Skin of body (tissue), 2 donors: Measurements from ENCODE around the gene CHD2. TPM values are rescaled to one million over a fixed set of nuclear protein-coding genes. Genes with fewer than 3 reads are reported as not detected.
"Not testable (repeated sequence)": the region's sequence is repeated elsewhere in the genome, so short reads cannot be mapped to it uniquely, and the experiment has no call there.

Experiments
- DNase-seq: peaks from one replicate; lab custom pipeline; 2025; lab: John Stamatoyannopoulos, UW
- total RNA-seq: library from RNA; depleted of rRNA; stranded (reverse); fragments of >200 nt; gene quantifications from one replicate; pipeline ENCODE4 v1.2.3, GENCODE V29; 2014

CHD2 gene
- total RNA-seq, 1 donor from 2014 or later: 174 TPM

- no peak for DNase-seq
Observed at GRCh38 chr15:93035092-93035915, 135.2 kb downstream of the CHD2 start.

DNA sequence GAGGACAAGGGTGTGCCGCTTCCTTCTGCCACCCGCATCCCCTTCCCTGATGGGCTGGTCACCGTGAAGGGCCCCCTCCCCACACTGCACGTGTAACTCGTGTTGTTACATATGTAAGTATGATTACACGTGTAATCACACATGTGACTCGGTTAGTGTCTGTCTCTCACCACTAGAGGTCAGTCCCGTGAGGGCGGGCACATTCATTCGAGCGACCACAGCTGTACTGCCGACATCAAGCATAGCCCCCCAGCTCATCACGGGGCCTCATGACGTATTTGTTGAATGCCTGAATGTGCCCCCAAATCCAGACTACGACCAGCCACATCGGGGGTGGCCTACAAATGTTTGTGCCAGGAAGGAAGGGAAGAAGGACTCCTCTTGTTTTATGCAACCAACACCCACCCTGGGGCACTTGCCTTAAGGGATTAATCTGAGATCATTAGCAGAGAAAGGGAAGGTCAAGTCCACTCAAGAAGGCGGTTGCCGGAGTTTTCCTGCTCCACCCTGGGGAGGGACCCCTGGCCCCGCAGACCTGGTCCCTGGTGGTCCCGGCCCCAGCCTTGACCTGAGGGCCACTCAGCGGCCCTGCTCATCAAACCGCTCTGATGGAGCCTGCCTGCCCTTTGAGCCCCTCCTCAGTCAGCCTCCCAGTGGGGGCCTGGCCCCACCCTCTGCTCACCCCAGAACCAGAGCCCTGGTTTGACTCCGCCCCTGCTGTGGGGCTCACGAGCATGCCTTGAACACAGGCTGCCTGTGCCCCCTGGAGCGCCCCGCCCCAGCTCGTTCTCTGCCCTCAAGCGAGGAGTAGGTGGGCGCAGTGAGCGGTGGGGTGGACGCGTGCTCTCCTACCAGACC is 136.1 kb downstream of the CHD2 start:
- peak; percentile 23 for DNase-seq

DNA sequence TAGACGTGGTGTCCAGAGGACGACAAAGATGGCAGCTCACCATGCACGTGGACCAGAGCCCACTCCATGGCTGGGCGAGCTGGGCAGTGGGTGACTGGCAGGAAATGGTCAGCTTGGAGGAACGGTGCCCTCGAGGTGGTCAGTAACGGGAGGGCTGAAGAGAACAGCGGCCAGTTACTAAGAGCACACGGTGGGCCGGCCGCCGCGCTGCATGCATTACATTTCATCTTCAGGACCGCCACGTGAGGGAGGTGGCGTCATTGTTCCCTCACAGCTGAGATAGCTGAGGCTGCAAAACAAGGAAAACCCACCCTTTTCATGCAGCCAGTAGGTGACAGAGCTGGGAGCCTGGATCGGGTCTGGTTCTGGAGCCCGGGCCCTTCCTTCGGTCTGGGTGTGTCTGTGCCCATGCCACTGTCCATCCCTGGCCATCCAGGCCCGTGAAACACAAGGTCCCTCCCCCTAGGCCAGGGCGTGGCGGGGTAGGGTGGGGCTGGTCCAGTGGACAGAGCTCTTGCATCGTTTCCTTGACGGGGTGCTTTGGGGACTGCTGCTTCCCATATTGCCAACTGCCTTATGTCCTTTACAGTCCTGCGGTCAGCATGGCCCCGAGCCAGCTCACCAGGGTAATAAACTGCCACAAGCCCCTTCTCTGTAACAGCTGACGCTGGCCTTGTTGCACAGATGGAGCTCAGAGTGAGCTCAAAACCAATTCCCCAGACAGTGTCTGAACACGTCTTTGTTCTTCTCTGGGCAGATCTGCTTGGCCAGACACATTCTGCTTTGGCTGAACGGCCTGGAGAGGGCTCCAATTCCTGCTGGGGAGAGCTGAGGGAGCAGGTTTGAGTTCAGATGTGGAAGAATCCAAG is 137.1 kb downstream of the CHD2 start:
- peak; percentile 65 for DNase-seq

- DNase-seq: no peak
Observed at GRCh38 chr15:93037820-93038705, 137.9 kb downstream of the CHD2 start.

- not testable (repeated sequence) for DNase-seq
Observed at GRCh38 chr15:93039562-93040287, 139.6 kb downstream of the CHD2 start.

GRCh38 chr15:93040288-93041158 is 140.4 kb downstream of the CHD2 start:
- DNase-seq: no peak

GRCh38 chr15:93041159-93041547 is 141.0 kb downstream of the CHD2 start:
- DNase-seq: no peak

DNA sequence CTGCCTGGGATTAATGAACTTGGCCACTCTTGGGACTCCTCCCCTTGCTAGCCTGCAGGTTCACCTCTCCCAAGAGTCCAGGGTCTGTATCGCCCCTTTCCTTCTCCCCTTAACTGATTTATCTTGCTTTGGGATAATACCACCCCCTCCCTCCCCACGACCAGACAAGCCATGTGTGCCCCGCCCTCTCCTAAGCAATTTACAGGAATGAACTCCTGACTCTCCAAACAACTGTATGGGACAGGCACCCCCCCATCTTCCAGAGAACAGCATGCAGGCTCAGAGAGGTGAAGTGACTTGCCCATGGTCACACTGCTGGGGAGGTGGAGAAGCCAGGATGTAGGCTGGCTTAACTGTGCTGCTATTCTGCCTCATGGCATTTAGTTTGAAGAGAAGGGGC is 142.1 kb downstream of the CHD2 start:
- no peak for DNase-seq

DNA sequence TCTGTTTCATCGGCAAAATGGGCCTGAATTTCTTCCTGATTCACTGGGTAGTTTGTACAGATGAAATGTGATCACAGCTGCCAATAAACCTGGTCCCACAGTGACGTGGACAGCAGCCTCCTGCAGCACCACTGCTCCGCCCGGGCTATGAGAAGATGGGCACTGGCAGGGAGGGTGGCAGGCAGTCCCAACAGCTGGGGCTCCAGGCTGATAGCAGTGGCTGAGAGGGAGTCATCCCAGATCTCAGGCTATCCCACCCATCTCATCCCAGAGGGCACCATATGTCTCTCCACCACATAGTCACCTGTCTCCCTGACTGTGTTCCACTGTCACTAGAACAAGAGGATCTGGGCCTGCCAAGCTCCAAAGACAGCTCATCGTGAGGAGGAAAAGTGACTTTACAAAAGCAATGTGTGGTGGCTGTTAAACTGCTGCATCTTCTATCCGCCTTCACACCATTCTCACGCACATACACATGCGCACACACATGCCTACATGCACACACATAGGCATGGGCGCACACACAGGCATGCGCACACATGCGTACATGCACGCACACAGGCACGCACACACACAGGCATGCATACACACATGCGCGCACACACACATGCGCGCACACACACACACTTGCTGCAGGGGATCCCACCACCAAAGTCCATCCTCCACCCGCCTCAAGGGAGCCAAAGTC is 142.7 kb downstream of the CHD2 start:
- DNase-seq: no peak

DNA sequence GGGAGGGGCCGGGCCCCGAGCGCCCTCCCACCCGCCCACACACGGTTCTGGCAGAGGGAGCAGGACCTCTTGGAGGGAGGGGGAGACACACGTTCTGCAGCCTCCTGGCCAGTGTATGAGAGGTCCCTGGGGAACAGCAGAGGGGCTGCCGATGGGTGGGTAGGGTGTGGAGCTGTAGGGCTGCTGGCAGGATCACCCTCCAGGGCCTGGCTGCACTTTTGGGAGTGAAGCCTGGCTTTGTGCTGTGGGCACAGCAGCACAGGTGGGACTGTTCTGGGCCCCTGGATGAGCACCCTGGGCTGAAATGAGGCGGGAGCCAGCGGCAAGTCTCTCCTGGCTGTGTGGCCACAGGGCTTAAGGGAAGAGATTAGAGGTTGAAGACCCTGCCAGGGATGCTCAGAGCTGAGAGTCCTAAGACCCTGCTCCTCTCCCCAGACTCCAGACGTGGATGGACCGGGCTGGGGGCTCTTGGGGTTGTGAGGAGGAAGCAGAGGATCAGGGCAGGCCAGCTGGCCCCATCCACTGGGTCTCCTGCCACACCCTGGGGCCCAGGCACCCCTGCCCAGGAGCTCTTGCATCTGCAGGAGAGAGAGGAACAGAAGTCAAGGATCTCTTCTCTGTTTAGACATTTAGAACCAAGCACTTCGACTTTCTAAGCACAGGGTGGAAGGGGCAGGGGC is 143.6 kb downstream of the CHD2 start:
- no peak for DNase-seq

DNA sequence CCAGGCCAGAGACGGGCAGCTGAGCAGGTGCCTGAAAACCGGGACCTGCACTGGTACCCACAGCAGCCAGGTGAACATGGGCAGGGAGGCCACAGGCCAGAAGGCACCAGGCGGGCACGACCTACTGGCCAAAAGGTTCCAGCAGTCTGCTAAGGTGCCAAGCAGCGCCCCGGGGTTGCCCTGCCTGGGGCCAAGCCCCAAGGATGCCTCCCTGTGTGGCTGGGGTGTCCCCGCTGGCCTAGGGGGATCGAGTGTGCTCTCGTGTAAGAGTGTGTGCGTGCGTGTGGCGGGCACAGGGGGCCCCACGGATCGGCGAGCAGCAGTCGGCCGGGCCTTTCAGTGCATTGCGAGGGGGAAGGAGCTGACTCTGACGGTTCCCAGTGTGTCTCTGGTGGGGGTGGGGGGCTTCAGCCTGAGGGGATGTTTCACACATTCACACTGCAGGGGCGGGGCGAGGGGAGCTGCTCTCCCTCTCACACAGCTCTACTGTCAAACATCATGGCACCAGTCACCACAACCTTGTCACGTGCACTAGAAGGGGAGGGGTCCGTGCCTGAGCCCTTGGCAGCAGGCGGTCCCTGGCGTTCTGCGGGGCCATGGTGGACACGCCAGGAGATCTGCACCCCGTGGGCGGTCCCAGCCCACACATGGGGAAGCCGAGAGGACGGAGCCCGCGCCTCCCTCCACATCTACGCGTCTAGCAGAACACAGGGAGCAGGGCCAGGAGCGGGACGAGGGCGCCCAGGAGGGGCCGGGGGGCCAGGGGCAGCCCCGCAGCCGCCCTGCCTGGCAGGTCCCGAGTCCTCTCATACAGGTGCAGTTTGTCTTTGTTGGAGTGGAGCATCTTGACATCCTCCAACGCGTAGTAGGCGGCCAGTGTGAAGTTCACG is 144.4 kb downstream of the CHD2 start:
- DNase-seq: no peak

GRCh38 chr15:93045191-93045785 is 145.2 kb downstream of the CHD2 start:
- DNase-seq: no peak

DNA sequence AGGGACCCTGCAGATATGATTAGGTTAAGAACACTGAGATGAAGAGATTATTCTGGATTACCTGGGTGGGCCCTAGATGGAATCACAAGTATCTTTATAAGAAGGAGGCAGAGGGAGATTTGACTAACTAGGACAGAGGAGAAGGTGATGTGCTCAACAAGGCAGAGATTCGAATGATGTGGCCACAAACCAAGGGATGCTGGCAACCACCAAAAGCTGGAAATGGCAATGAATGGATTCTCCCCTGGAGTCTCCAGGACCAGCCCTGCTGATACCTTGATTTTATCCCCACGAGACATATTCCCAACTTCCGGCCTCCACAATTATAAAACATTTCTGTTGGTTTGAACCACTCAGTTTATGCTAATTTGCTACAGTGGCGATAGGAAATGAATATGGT is 146.0 kb downstream of the CHD2 start:
- no peak for DNase-seq

GRCh38 chr15:93046721-93047120 is 146.6 kb downstream of the CHD2 start:
- no peak for DNase-seq

DNA sequence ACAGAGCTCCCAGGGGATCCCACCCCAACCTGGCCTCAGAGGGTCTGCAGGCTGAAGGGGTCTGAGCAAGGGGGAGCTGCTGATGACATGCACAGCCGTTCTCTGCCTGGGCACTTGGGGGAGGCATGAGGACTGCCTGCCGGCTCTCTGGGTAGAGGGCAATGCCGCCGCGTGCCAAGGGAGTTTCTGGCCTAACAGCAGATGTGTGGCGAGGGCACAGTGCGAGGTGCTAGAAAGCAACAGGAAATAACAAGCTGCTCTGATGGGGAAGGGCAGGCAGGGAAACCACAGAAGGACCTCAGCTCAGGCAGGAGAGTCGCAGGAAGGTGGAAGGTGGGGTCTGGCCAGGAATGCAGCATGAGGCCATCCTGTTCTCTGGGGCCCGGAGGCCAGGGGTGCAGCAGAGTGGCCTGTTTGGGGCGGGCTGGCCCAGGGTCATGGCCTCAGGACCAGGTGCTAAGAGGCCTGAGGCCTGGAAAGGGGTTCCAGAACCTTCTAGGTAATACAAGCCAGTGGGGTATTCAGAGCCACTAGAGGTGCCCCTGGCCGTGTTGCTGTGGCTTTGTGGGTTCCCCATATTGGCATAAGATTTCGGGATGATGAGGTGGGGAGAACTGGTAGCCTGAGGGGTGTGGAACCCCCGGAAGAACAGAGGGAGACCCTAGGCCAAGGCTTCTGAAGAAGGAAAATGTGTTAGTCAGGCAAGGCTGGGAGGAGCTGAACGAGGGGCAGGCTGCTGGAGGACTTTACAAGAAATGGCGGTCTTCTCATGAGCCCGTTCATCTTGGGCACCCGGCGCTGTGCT is 147.7 kb downstream of the CHD2 start:
- DNase-seq: no peak

GRCh38 chr15:93048426-93048721 is 148.2 kb downstream of the CHD2 start:
- no peak for DNase-seq
